GM20000 (cell line): Measurements from ENCODE around the gene POLR1B.

Experiments
- DNase-seq: peaks from one replicate; pipeline ENCODE4 v3.0.0; 2012; ENCODE audit warnings: low spot score
- TF ChIP-seq, protein P1 (sequence below): IDR thresholded peaks from 2 replicates; pipeline ENCODE4 v1.5.1; 2012; ENCODE audit warnings: mild to moderate bottlenecking, control low read depth; ENCODE audit errors: extremely low read depth, missing control alignments

POLR1B gene

GRCh38 chr2:112621790-112622527 is 79.7 kb downstream of the POLR1B start:
- DNase-seq = no peak

GRCh38 chr2:112622528-112622849 is 80.2 kb downstream of the POLR1B start:
- no peak for DNase-seq

More at GRCh38 chr2:112621790-112622527, 79.7 kb downstream of the POLR1B start:
- TF ChIP-seq, protein P1, sequence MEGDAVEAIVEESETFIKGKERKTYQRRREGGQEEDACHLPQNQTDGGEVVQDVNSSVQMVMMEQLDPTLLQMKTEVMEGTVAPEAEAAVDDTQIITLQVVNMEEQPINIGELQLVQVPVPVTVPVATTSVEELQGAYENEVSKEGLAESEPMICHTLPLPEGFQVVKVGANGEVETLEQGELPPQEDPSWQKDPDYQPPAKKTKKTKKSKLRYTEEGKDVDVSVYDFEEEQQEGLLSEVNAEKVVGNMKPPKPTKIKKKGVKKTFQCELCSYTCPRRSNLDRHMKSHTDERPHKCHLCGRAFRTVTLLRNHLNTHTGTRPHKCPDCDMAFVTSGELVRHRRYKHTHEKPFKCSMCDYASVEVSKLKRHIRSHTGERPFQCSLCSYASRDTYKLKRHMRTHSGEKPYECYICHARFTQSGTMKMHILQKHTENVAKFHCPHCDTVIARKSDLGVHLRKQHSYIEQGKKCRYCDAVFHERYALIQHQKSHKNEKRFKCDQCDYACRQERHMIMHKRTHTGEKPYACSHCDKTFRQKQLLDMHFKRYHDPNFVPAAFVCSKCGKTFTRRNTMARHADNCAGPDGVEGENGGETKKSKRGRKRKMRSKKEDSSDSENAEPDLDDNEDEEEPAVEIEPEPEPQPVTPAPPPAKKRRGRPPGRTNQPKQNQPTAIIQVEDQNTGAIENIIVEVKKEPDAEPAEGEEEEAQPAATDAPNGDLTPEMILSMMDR = no peak

DNA sequence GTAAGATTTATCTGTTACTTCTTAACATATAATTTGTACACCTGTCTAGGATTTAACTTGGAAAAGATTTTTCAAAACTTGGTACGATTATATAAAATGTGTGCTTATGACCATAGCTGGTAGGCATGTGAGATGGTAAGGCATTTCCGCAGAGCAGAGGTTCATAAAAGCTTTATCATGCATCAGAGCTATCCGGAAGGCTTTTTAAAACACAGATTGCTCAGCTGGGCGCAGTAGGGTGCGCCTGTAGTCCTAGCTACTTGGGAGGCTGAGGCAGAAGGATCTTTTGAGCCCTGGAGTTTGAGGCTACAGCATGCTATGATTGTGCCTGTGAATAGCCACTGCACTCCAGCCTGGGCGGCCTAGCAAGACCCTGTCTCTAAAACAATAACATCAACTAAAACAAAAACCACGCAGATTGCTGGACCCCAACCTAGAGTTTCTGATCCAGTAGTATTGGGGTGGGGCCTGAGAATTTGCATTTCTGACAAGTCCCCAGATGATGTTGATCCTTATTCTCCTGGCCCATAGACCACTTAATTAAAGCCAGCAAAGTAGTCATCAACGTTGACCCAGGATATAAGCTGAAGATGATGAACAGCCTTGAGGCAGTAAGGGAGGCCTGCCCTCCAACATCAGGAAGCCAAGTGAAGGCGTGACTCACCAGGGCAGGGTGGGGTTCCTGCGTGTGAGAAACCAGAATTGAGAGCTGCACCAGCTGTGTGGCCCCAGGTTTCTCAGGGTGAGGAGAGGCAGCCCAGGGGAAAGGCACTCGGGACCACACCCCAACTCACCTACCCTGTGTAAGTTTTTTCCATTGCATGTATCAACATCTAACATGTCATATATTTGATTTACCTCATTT is 81.9 kb downstream of the POLR1B start:
- TF ChIP-seq, protein P1 = no peak
- peak; percentile 40 for DNase-seq

More at GRCh38 chr2:112622528-112622849, 80.2 kb downstream of the POLR1B start:
- TF ChIP-seq, protein P1 = no peak

- TF ChIP-seq, protein P1 = no peak
- DNase-seq = no peak
Measured at GRCh38 chr2:112625474-112626114, 83.3 kb downstream of the POLR1B start.

DNA sequence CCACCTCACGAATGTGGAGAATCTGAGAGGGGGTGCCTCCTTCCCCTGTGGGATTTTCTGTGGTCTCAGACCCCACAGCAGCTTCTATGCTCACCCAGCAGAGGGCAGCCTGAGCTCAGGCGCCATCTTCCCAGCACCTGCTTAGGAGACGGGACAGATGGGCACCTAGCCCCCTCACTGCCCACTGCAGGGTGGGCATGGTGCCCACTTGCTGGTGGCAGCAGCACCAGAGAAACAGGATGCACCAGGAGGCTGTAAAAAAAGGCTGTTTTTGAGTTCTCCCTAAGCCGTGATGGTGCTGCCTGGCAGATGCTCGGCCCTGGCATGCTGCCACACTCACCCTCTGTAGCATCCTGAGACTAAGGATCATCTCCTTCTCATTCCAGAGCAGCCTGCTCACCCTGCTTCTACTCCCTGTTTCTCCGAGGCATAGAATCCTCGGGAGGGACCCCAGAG is 84.4 kb downstream of the POLR1B start:
- peak; percentile 65 for DNase-seq
- TF ChIP-seq, protein P1 = peak; percentile 88
